Calu3 (cell line): ENCODE results near the gene PPP1R3E. TPM values are rescaled to one million over a fixed set of nuclear protein-coding genes. Genes with fewer than 3 reads are reported as not detected.

Source experiments
- BruUV-seq: library from RNA; stranded (reverse); fragments of 400-500 nt; replicated peaks from 2 replicates; lab custom pipeline; 2021; lab: Mats Ljungman, UMichigan
- CTCF ChIA-PET: fragments of 300-600 bp; sonication (Branson Sonifier 250); formaldehyde crosslinking; loops from one replicate; lab custom pipeline; 2022; ENCODE audit warnings: antibody characterized with exemption; lab: Charles Lee
- DNase-seq: peaks from one replicate; pipeline ENCODE4 v3.0.0; 2022
- H3K27ac Mint-ChIP-seq: one replicate; pipeline ENCODE4 v1.8.0; 2022; ENCODE audit warnings: mixed read lengths; ENCODE audit not compliant: unreplicated experiment
- H3K27me3 Mint-ChIP-seq: one replicate; pipeline ENCODE4 v1.8.0; 2022; ENCODE audit warnings: mixed read lengths; ENCODE audit not compliant: unreplicated experiment
- H3K36me3 Mint-ChIP-seq: one replicate; pipeline ENCODE4 v1.8.0; 2022; ENCODE audit warnings: mild to moderate bottlenecking, moderate library complexity, mixed read lengths; ENCODE audit not compliant: insufficient read depth, unreplicated experiment
- H3K4me1 Mint-ChIP-seq: one replicate; pipeline ENCODE4 v1.8.0; 2022; ENCODE audit warnings: mild to moderate bottlenecking, low read depth, mixed read lengths; ENCODE audit not compliant: unreplicated experiment
- H3K4me3 Mint-ChIP-seq: one replicate; pipeline ENCODE4 v1.8.0; 2022; ENCODE audit warnings: mild to moderate bottlenecking, low read depth, moderate library complexity, mixed read lengths; ENCODE audit not compliant: unreplicated experiment
- H3K9me3 Mint-ChIP-seq: one replicate; pipeline ENCODE4 v1.8.0; 2022; ENCODE audit warnings: low read depth, mixed read lengths; ENCODE audit not compliant: unreplicated experiment
- CTCF ChIP-seq: fragments of 200-600 bp; IDR thresholded peaks from one replicate; pipeline ENCODE4 v1.8.0; 2022; ENCODE audit warnings: antibody characterized with exemption; ENCODE audit not compliant: unreplicated experiment
- intact Hi-C: fragments of 100-400 bp; cut with micrococcal nuclease; formaldehyde crosslinking; loops from one replicate; pipeline ENCODE4 v1.10.0; 2022; ENCODE audit not compliant: unreplicated experiment
- total RNA-seq: library from RNA; stranded (reverse); gene quantifications from 2 replicates; pipeline ENCODE4 v1.2.3, GENCODE V29; 2022

Gene PPP1R3E
- total RNA-seq, 1 experiment from 2014 or later = 12.8 TPM

- BruUV-seq = no TSS peak
- Mint-ChIP-seq H3K4me1 (peaks cover 41% of the 10 kb centered on the region), H3K4me3 (no peak overlapping the region), H3K27ac (no peak overlapping the region), H3K36me3 (no peaks in the 10 kb centered on the region), H3K27me3 (peaks cover 8% of the 10 kb centered on the region), H3K9me3 (no peaks in the 10 kb centered on the region)
- DNase-seq = no peak
- intact Hi-C loops = no loop called here
- TF ChIP-seq CTCF = no peak
- CTCF ChIA-PET = interaction anchor here (0.7 kb wide), 1 partner anchor 55 kb away, joined by 3 read pairs; no protein-coding TSS in a partner anchor
Observed at GRCh38 chr14:23248601-23249000, 54.1 kb downstream of the PPP1R3E start.

Other genes with a start within 250 kb of the PPP1R3E start
- gene CDH24, start 245.3 kb downstream of the PPP1R3E start, total RNA-seq = 5.0 and 5.7 TPM in 2 replicates
- gene ACIN1, start 207.7 kb downstream of the PPP1R3E start, total RNA-seq = 181 and 191 TPM in 2 replicates
- 47.0 and 47.3 TPM in 2 replicates for gene C14orf119, start 207.4 kb downstream of the PPP1R3E start, total RNA-seq
- gene CIROP, start 197.9 kb downstream of the PPP1R3E start, total RNA-seq = not detected in 2 replicates
- gene CEBPE, start 183.6 kb downstream of the PPP1R3E start, total RNA-seq = not detected in 2 replicates
- 0.29 TPM in 1 of 2 replicates, not detected in the other for gene SLC7A8, start 119.2 kb downstream of the PPP1R3E start, total RNA-seq
- gene RNF212B, start 64.9 kb downstream of the PPP1R3E start, total RNA-seq = not detected in 2 replicates
- 19.3 and 22.6 TPM in 2 replicates for gene HOMEZ, start 16.7 kb downstream of the PPP1R3E start, total RNA-seq
- gene BCL2L2, start 4.0 kb upstream of the PPP1R3E start, total RNA-seq = 19.0 and 21.3 TPM in 2 replicates
- gene PABPN1, start 18.6 kb upstream of the PPP1R3E start, total RNA-seq = 173 and 181 TPM in 2 replicates
- 0.39 and 0.61 TPM in 2 replicates for gene SLC22A17, start 50.0 kb upstream of the PPP1R3E start, total RNA-seq
- gene EFS, start 62.3 kb upstream of the PPP1R3E start, total RNA-seq = not detected in 2 replicates
- not detected in 2 replicates for gene IL25, start 70.0 kb upstream of the PPP1R3E start, total RNA-seq
- not detected in 2 replicates for gene CMTM5, start 74.2 kb upstream of the PPP1R3E start, total RNA-seq
- not detected in 2 replicates for gene MYH6, start 105.4 kb upstream of the PPP1R3E start, total RNA-seq
- gene MYH7, start 132.8 kb upstream of the PPP1R3E start, total RNA-seq = not detected in 2 replicates
- 42.2 and 52.0 TPM in 2 replicates for gene NGDN, start 166.8 kb upstream of the PPP1R3E start, total RNA-seq
- 3.7 TPM in 2 replicates for gene ZFHX2, start 248.9 kb upstream of the PPP1R3E start, total RNA-seq